HepG2 (cell line): ENCODE results near the gene NEIL1. TPM values are rescaled to one million over a fixed set of nuclear protein-coding genes. Genes with fewer than 3 reads are reported as not detected.
A peak's percentile ranks its signal among the peaks of the same experiment; 100 is the strongest.

Experiments
- FOSL2 ChIP-seq: sonication (generic); formaldehyde crosslinking; IDR thresholded peaks from 2 replicates; pipeline ENCODE4 v1.4.0; 2020; ENCODE audit warnings: missing genetic modification reagents
- KMT2B ChIP-seq: IDR thresholded peaks from 2 replicates; pipeline ENCODE4 v1.6.1; 2016; ENCODE audit warnings: missing genetic modification reagents, missing compliant biosample characterization
- NCOR1 ChIP-seq: fragments of 200-600 bp; sonication (generic); IDR thresholded peaks from 2 replicates; pipeline ENCODE4 v1.7.0; 2017; ENCODE audit warnings: antibody characterized with exemption, low read length, borderline replicate concordance
- RCOR2 ChIP-seq: IDR thresholded peaks from 2 replicates; pipeline ENCODE4 v1.6.1; 2016; ENCODE audit warnings: missing biosample characterization, missing genetic modification reagents
- REPIN1 ChIP-seq: sonication (generic); formaldehyde crosslinking; IDR thresholded peaks from 2 replicates; pipeline ENCODE4 v1.8.0; 2022; ENCODE audit warnings: missing genetic modification reagents, low read depth, mild to moderate bottlenecking, borderline replicate concordance
- STAG1 ChIP-seq: sonication (generic); formaldehyde crosslinking; IDR thresholded peaks from 2 replicates; pipeline ENCODE4 v1.4.0; 2020; ENCODE audit warnings: missing genetic modification reagents
- TOE1 ChIP-seq: sonication (generic); formaldehyde crosslinking; IDR thresholded peaks from 2 replicates; pipeline ENCODE4 v1.4.0; 2020; ENCODE audit warnings: mild to moderate bottlenecking, missing genetic modification reagents
- ZNF263 ChIP-seq: sonication (generic); formaldehyde crosslinking; IDR thresholded peaks from 2 replicates; pipeline ENCODE4 v1.4.0; 2020; ENCODE audit warnings: missing genetic modification reagents
- ZNF333 ChIP-seq: sonication (generic); formaldehyde crosslinking; IDR thresholded peaks from 2 replicates; pipeline ENCODE4 v1.4.0; 2020; ENCODE audit warnings: mild to moderate bottlenecking, missing genetic modification reagents, borderline replicate concordance
- ZNF33B ChIP-seq: sonication (generic); formaldehyde crosslinking; IDR thresholded peaks from 2 replicates; pipeline ENCODE4 v1.5.1; 2020; ENCODE audit warnings: mild to moderate bottlenecking, missing genetic modification reagents
- ZNF446 ChIP-seq: sonication (generic); formaldehyde crosslinking; IDR thresholded peaks from 2 replicates; pipeline ENCODE4 v1.5.0; 2020; ENCODE audit warnings: mild to moderate bottlenecking, missing genetic modification reagents
- ZNF816 ChIP-seq: sonication (generic); formaldehyde crosslinking; IDR thresholded peaks from 2 replicates; pipeline ENCODE4 v1.8.0; 2022; ENCODE audit warnings: missing genetic modification reagents, mild to moderate bottlenecking, borderline replicate concordance
- ZZZ3 ChIP-seq: sonication (generic); formaldehyde crosslinking; IDR thresholded peaks from 2 replicates; pipeline ENCODE4 v1.4.0; 2020; ENCODE audit warnings: missing genetic modification reagents, mild to moderate bottlenecking, borderline replicate concordance
- polyA plus RNA-seq, 8 experiments: library from polyadenylated mRNA; depleted of rRNA in 3 of 8; stranded (reverse) in 7 of 8; unstranded in 1 of 8; fragments of >200 nt; fragmentation: Illumina TruSeq in 4 of 8; extraction: Trizol in 4 of 8; gene quantifications; 2 replicates each; pipeline versions ENCODE4 v1.2.1 to v1.2.3, GENCODE V29; 2011 to 2016; ENCODE audit warnings: low read depth in 4 of 8, missing spikeins in 1 of 8, mixed read lengths in 1 of 8; ENCODE audit not compliant: insufficient read depth in 1 of 8
- total RNA-seq, 5 experiments: library from RNA; depleted of rRNA; stranded (reverse); fragments of >200 nt; fragmentation: Illumina TruSeq; extraction: Trizol; gene quantifications; 2 replicates each; pipeline ENCODE4 v1.2.3, GENCODE V29; 2016; ENCODE audit warnings: low read depth in 1 of 5
- TF ChIP-seq, protein P1 (sequence below): sonication (generic); formaldehyde crosslinking; IDR thresholded peaks from 2 replicates; pipeline ENCODE4 v1.4.0; 2020; ENCODE audit warnings: mild to moderate bottlenecking, missing genetic modification reagents
- TF ChIP-seq, protein P2 (sequence below): sonication (generic); formaldehyde crosslinking; IDR thresholded peaks from 2 replicates; pipeline ENCODE4 v1.5.1; 2020; ENCODE audit warnings: missing genetic modification reagents, mild to moderate bottlenecking, borderline replicate concordance
- TF ChIP-seq, protein P3 (sequence below): IDR thresholded peaks from 2 replicates; pipeline ENCODE4 v1.6.1; 2016; ENCODE audit warnings: low read depth, missing genetic modification reagents, missing compliant biosample characterization
- TF ChIP-seq, protein P4 (sequence below): sonication (generic); formaldehyde crosslinking; IDR thresholded peaks from 2 replicates; pipeline ENCODE4 v1.8.0; 2023; ENCODE audit warnings: mild to moderate bottlenecking, missing genetic modification reagents

NEIL1 gene
- total and polyA plus RNA-seq, 2 of the 13 experiments (the other 11 are each of a cell fraction or from before 2014, with no cell fraction given): 10.4 to 15.5 TPM

DNA sequence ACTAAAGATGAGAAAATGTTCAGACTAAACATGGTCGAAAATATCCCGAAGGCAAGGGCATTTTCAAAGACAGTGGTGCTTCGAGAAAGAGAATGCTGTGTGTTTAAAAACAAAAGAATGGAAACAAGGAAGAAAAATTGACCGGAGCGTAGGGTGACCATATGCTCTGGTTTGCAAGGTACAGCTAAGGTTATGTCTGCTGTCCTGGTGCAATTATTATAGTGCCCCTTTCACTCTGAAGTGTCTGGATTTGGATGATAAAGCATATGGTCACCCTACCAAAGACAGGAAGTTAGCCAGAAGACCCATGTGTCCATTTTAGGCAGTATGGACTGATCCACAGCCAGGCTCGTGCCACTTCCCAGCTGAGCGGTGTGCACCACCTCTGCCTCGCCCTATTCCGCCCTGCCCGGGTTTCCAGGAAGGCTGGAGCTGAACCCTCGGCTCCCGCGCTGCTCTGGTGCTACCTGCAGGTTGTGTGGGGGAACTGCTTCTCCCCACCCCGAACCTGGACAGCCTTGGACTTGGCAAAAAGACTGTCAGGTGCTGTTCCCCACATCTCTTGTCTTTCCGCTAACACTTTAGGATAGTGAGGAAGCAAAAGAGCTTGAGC, 39.0 kb upstream of the NEIL1 start (continued):
- TF ChIP-seq STAG1 (CRISPR knock-in tag) (peak; percentile 92), KMT2B (CRISPR knock-in tag) (no peak), NCOR1 (no peak), FOSL2 (CRISPR knock-in tag) (no peak), RCOR2 (CRISPR knock-in tag) (no peak), ZNF446 (CRISPR knock-in tag) (no peak), REPIN1 (CRISPR knock-in tag) (no peak), TOE1 (CRISPR knock-in tag) (no peak), ZNF333 (CRISPR knock-in tag) (no peak), ZNF263 (CRISPR knock-in tag) (0 out of 2 replicates have a peak, but pooled peaks have one; percentile 38), ZZZ3 (CRISPR knock-in tag) (no peak), ZNF33B (CRISPR knock-in tag) (no peak), ZNF816 (CRISPR knock-in tag) (no peak)
- TF ChIP-seq, protein P1, sequence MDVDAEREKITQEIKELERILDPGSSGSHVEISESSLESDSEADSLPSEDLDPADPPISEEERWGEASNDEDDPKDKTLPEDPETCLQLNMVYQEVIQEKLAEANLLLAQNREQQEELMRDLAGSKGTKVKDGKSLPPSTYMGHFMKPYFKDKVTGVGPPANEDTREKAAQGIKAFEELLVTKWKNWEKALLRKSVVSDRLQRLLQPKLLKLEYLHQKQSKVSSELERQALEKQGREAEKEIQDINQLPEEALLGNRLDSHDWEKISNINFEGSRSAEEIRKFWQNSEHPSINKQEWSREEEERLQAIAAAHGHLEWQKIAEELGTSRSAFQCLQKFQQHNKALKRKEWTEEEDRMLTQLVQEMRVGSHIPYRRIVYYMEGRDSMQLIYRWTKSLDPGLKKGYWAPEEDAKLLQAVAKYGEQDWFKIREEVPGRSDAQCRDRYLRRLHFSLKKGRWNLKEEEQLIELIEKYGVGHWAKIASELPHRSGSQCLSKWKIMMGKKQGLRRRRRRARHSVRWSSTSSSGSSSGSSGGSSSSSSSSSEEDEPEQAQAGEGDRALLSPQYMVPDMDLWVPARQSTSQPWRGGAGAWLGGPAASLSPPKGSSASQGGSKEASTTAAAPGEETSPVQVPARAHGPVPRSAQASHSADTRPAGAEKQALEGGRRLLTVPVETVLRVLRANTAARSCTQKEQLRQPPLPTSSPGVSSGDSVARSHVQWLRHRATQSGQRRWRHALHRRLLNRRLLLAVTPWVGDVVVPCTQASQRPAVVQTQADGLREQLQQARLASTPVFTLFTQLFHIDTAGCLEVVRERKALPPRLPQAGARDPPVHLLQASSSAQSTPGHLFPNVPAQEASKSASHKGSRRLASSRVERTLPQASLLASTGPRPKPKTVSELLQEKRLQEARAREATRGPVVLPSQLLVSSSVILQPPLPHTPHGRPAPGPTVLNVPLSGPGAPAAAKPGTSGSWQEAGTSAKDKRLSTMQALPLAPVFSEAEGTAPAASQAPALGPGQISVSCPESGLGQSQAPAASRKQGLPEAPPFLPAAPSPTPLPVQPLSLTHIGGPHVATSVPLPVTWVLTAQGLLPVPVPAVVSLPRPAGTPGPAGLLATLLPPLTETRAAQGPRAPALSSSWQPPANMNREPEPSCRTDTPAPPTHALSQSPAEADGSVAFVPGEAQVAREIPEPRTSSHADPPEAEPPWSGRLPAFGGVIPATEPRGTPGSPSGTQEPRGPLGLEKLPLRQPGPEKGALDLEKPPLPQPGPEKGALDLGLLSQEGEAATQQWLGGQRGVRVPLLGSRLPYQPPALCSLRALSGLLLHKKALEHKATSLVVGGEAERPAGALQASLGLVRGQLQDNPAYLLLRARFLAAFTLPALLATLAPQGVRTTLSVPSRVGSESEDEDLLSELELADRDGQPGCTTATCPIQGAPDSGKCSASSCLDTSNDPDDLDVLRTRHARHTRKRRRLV (CRISPR knock-in tag): no peak
- TF ChIP-seq, protein P2, sequence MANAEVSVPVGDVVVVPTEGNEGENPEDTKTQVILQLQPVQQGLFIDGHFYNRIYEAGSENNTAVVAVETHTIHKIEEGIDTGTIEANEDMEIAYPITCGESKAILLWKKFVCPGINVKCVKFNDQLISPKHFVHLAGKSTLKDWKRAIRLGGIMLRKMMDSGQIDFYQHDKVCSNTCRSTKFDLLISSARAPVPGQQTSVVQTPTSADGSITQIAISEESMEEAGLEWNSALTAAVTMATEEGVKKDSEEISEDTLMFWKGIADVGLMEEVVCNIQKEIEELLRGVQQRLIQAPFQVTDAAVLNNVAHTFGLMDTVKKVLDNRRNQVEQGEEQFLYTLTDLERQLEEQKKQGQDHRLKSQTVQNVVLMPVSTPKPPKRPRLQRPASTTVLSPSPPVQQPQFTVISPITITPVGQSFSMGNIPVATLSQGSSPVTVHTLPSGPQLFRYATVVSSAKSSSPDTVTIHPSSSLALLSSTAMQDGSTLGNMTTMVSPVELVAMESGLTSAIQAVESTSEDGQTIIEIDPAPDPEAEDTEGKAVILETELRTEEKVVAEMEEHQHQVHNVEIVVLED (CRISPR knock-in tag): no peak
- TF ChIP-seq, protein P3, sequence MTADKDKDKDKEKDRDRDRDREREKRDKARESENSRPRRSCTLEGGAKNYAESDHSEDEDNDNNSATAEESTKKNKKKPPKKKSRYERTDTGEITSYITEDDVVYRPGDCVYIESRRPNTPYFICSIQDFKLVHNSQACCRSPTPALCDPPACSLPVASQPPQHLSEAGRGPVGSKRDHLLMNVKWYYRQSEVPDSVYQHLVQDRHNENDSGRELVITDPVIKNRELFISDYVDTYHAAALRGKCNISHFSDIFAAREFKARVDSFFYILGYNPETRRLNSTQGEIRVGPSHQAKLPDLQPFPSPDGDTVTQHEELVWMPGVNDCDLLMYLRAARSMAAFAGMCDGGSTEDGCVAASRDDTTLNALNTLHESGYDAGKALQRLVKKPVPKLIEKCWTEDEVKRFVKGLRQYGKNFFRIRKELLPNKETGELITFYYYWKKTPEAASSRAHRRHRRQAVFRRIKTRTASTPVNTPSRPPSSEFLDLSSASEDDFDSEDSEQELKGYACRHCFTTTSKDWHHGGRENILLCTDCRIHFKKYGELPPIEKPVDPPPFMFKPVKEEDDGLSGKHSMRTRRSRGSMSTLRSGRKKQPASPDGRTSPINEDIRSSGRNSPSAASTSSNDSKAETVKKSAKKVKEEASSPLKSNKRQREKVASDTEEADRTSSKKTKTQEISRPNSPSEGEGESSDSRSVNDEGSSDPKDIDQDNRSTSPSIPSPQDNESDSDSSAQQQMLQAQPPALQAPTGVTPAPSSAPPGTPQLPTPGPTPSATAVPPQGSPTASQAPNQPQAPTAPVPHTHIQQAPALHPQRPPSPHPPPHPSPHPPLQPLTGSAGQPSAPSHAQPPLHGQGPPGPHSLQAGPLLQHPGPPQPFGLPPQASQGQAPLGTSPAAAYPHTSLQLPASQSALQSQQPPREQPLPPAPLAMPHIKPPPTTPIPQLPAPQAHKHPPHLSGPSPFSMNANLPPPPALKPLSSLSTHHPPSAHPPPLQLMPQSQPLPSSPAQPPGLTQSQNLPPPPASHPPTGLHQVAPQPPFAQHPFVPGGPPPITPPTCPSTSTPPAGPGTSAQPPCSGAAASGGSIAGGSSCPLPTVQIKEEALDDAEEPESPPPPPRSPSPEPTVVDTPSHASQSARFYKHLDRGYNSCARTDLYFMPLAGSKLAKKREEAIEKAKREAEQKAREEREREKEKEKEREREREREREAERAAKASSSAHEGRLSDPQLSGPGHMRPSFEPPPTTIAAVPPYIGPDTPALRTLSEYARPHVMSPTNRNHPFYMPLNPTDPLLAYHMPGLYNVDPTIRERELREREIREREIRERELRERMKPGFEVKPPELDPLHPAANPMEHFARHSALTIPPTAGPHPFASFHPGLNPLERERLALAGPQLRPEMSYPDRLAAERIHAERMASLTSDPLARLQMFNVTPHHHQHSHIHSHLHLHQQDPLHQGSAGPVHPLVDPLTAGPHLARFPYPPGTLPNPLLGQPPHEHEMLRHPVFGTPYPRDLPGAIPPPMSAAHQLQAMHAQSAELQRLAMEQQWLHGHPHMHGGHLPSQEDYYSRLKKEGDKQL (CRISPR knock-in tag): no peak
- TF ChIP-seq, protein P4, sequence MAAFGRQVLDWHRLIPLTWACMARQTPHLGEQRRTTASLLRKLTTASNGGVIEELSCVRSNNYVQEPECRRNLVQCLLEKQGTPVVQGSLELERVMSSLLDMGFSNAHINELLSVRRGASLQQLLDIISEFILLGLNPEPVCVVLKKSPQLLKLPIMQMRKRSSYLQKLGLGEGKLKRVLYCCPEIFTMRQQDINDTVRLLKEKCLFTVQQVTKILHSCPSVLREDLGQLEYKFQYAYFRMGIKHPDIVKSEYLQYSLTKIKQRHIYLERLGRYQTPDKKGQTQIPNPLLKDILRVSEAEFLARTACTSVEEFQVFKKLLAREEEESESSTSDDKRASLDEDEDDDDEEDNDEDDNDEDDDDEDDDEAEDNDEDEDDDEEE (CRISPR knock-in tag): no peak
